Measurements from ENCODE around the gene TOE1. TPM values are rescaled to one million over a fixed set of nuclear protein-coding genes. Genes with fewer than 3 reads are reported as not detected.

Gene TOE1
- total and polyA plus RNA-seq, 2 of the 8 experiments (the other 6 are each of a cell fraction or from before 2014, with no cell fraction given) = 15.2 to 25.8 TPM

- no peak overlapping the region for H3K18ac ChIP-seq (ENCODE audit: extremely low read depth, low read length)
- no peak overlapping the region for H3K27ac ChIP-seq (ENCODE audit: low read depth, low read length)
- H3K4me2 ChIP-seq (ENCODE audit: insufficient read depth in 1 of 2, low read depth in 2 of 2, low read length in 2 of 2) = no peak overlapping the region
- no peak overlapping the region for H3K4ac ChIP-seq (replicated peaks; ENCODE audit: insufficient read length, low read depth, low read length)
- H2BK20ac ChIP-seq (ENCODE audit: low read length) = no peak overlapping the region
- H3K23ac ChIP-seq (ENCODE audit: insufficient read length) = no peak overlapping the region
- H3K56ac ChIP-seq (replicated peaks; ENCODE audit: insufficient read length, low read depth, low read length) = no peak overlapping the region
- no peak overlapping the region for H4K8ac ChIP-seq (ENCODE audit: extremely low read depth, insufficient read depth, low read length)
- no peak overlapping the region for H3K4me3 ChIP-seq (ENCODE audit: extremely low read depth in 1 of 4, insufficient read depth in 2 of 4, low read depth in 3 of 4, low read length in 4 of 4)
- no peak overlapping the region for H2AFZ ChIP-seq (ENCODE audit: low read length)
- no peaks in the 10 kb centered on the region for H3K36me3 ChIP-seq (ENCODE audit: control insufficient read depth in 2 of 4, insufficient read depth in 4 of 4, low read length in 3 of 4)
- 88% methylated on average over 2 of the region's 2 CpGs; no CpG with 5 or more reads in 1 of the 2 experiments for WGBS, 2 experiments (ENCODE audit: extremely low coverage in 1 of 2, insufficient coverage in 1 of 2, insufficient read length in 1 of 2, insufficient replicate concordance in 2 of 2, low coverage in 1 of 2, low lambda C conversion rate in 2 of 2, missing lambda C conversion rate in 1 of 2)
- CTCF ChIA-PET (ENCODE audit: partially characterized antibody) = interaction anchor here (0.6 to 10.3 kb wide), 4 partner anchors 8 to 140 kb away, joined by 3 to 139 read pairs (median 8); partner anchors contain the start of genes MUTYH and TOE1
- no peak overlapping the region for H2AK5ac ChIP-seq (ENCODE audit: low read depth, low read length)
- no peak overlapping the region for H4K5ac ChIP-seq (ENCODE audit: insufficient read length, low read depth, low read length)
- no peak overlapping the region for H4K91ac ChIP-seq (replicated peaks; ENCODE audit: insufficient read length, low read length)
- no peak overlapping the region for H2BK120ac ChIP-seq (replicated peaks; ENCODE audit: low read depth, low read length)
- no peaks in the 10 kb centered on the region; the same call in 1 of the 2 replicates for H3K79me1 ChIP-seq (ENCODE audit: low read depth, low read length)
- no peaks in the 10 kb centered on the region for H3K27me3 ChIP-seq (replicated peaks in 1 of 4; ENCODE audit: control insufficient read depth in 3 of 4, extremely low read depth in 1 of 4, insufficient read depth in 3 of 4, low read length in 3 of 4)
- DNase-seq (ENCODE audit: low read depth in 1 of 2, low spot score in 2 of 2) (no peak), FAIRE-seq (no peak)
- H3K14ac ChIP-seq (ENCODE audit: insufficient read length) = no peak overlapping the region
- no peak overlapping the region for H2BK5ac ChIP-seq (ENCODE audit: low read depth, low read length)
- H2BK12ac ChIP-seq (ENCODE audit: low read depth, low read length) = no peak overlapping the region
- no peak overlapping the region for H2BK15ac ChIP-seq (ENCODE audit: low read length)
- no peaks in the 10 kb centered on the region for H3K79me2 ChIP-seq (ENCODE audit: control insufficient read depth in 1 of 2, insufficient read depth in 2 of 2, low read length in 2 of 2)
- POLR2A ChIA-PET (ENCODE audit: partially characterized antibody) = interaction anchor here (1.3 to 21.4 kb wide), 3 partner anchors 10 to 49 kb away, joined by 3 to 472 read pairs (median 162); partner anchors contain the start of genes HPDL, MUTYH and TOE1
- TF ChIP-seq KDM1A (IDR thresholded peaks at IDR 0.05; ENCODE audit: borderline replicate concordance, low read length) (no peak), CEBPB (IDR thresholded peaks at IDR 0.05; ENCODE audit: low read depth, low read length) (no peak), POU5F1 (IDR thresholded peaks at IDR 0.05; ENCODE audit: low read depth, low read length) (no peak), RNF2 (IDR thresholded peaks at IDR 0.05; ENCODE audit: borderline replicate concordance, low read depth, low read length, missing control alignments, poor library complexity, severe bottlenecking) (no peak), BCL11A (IDR thresholded peaks at IDR 0.05; ENCODE audit: low read depth in 2 of 2, low read length in 2 of 2) (no peak), RAD21 (IDR thresholded peaks at IDR 0.05 in 1 of 2, conservative IDR thresholded peaks at IDR 0.05 in 1 of 2; ENCODE audit: low read depth in 2 of 2, low read length in 2 of 2) (no peak), TAF7 (optimal IDR thresholded peaks at IDR 0.05; ENCODE audit: borderline replicate concordance, low read depth, low read length) (no peak), TAF1 (IDR thresholded peaks at IDR 0.05; ENCODE audit: low read depth, low read length) (no peak), CREB1 (IDR thresholded peaks at IDR 0.05) (no peak), NRF1 (IDR thresholded peaks at IDR 0.05; ENCODE audit: low read depth, low read length) (no peak), ATF2 (IDR thresholded peaks at IDR 0.05; ENCODE audit: low read length) (no peak)
- H3K9ac ChIP-seq (replicated peaks in 1 of 4; ENCODE audit: extremely low read depth in 1 of 4, low read depth in 3 of 4, low read length in 3 of 4) = no peak overlapping the region
- H3K23me2 ChIP-seq (ENCODE audit: low read depth, low read length) = no peaks in the 10 kb centered on the region
- no peaks in the 10 kb centered on the region for H3K4me1 ChIP-seq (replicated peaks in 1 of 4; ENCODE audit: control insufficient read depth in 3 of 4, insufficient read depth in 4 of 4, low read length in 3 of 4)
- no peaks in the 10 kb centered on the region for H3K9me3 ChIP-seq (ENCODE audit: insufficient read depth in 2 of 2, low read depth in 1 of 2, low read length in 1 of 2)
- H4K20me1 ChIP-seq (replicated peaks in 1 of 2; ENCODE audit: control insufficient read depth in 1 of 2, insufficient read depth in 2 of 2, low read length in 2 of 2) = peaks cover 0 to 2% of the 10 kb centered on the region in 2 experiments
Measured at GRCh38 chr1:45353685-45354084, 13.7 kb downstream of the TOE1 start.
